Upper lobe of left lung (tissue), 4 donors: ENCODE measurements around the gene EDN2.

Experiments used
- EP300 ChIP-seq, 4 donors: sonication (generic); formaldehyde crosslinking; IDR thresholded peaks; one replicate each; pipeline ENCODE4 v1.5.1; 2017; ENCODE audit warnings: antibody characterized with exemption in 4 of 4, control low read depth in 2 of 4
- POLR2A ChIP-seq, 4 donors: fragments of 450-650 bp; IDR thresholded peaks; one replicate each; pipeline ENCODE4 v1.5.1; 2016 to 2017; ENCODE audit warnings: antibody characterized with exemption in 4 of 4, mild to moderate bottlenecking in 2 of 4
- POLR2AphosphoS5 ChIP-seq, 2 donors: sonication (generic); formaldehyde crosslinking; IDR thresholded peaks; one replicate each; pipeline ENCODE4 v1.5.1; 2017; ENCODE audit warnings: antibody characterized with exemption in 2 of 2
- TF ChIP-seq, protein P1 (sequence below), 6 experiments: fragments of 450-650 bp in 4 of 6; fragments of 200-600 bp in 2 of 6; sonication (generic) in 2 of 6; IDR thresholded peaks; one replicate each; pipeline ENCODE4 v1.5.1; 2016 to 2019; ENCODE audit warnings: antibody characterized with exemption in 6 of 6

DNA sequence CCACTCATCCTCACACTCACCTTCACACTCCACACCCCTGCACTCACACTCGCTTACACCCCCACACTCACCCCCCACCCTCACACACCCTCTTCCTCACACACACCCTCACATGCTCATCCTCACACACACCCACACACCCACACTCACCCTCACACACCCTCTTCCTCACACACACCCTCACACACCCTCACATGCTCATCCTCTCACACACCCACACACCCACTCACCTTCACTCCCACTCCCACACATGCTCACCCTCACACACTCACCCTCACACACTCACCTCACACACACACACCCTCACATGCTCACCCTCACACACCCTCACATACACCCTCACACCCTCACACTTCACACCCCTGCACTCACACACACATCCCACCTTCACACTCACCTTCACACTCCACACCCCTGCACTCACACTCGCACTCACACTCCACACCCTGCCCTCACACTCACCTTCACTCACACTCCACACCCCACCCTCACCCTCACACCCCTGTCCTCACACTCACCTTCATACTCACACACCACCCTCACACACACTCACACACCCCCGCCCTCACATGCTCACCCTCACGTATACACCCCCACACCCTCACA lies 42.6 kb upstream of the EDN2 start:
- TF ChIP-seq, protein P1, sequence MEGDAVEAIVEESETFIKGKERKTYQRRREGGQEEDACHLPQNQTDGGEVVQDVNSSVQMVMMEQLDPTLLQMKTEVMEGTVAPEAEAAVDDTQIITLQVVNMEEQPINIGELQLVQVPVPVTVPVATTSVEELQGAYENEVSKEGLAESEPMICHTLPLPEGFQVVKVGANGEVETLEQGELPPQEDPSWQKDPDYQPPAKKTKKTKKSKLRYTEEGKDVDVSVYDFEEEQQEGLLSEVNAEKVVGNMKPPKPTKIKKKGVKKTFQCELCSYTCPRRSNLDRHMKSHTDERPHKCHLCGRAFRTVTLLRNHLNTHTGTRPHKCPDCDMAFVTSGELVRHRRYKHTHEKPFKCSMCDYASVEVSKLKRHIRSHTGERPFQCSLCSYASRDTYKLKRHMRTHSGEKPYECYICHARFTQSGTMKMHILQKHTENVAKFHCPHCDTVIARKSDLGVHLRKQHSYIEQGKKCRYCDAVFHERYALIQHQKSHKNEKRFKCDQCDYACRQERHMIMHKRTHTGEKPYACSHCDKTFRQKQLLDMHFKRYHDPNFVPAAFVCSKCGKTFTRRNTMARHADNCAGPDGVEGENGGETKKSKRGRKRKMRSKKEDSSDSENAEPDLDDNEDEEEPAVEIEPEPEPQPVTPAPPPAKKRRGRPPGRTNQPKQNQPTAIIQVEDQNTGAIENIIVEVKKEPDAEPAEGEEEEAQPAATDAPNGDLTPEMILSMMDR (IDR thresholded peaks at IDR 0.05): no peak
- TF ChIP-seq POLR2AphosphoS5 (IDR thresholded peaks at IDR 0.05): no peak
- TF ChIP-seq POLR2A (IDR thresholded peaks at IDR 0.05): no peak
- no peak for TF ChIP-seq EP300 (IDR thresholded peaks at IDR 0.05)
